ENCODE measurements around the gene RGS7BP. TPM values are rescaled to one million over a fixed set of nuclear protein-coding genes. Genes with fewer than 3 reads are reported as not detected.

The RGS7BP gene
- total RNA-seq, 2 donors from 2014 or later: 24.3 to 31.1 TPM

DNA sequence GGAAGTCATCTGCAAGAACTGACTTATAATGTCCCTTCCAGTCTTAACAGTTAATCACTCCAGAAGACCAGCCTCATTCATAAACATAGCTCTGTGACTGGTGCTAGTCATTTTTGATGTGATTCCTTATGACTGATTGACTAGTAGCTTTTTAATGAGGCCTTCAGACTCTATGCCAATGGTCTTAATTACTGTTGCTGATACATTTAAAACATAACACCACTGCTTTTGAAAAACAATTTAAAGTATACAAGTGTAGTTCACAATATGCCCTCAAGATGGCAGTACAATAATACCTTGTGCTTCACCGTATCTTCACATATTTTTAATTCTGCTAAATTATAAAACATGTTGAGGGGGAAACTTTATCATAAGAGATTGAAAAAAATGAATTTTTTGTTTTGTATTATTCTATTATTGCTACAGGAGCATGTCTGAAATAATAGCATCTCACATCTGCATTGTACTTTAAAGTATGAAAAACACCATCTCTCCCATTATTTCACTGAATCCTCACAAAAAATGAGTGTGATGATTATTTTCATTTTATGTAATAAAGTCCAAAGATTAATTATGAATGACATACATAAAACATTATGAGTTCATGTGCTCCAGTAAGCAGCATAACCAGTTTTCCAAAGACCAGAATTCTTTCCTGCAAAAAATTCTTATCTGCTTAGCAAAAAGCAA is 129.3 kb downstream of the RGS7BP start:
- Histone ChIP-seq H3K4me3 (no peak overlapping the region), H3K27me3 (replicated peaks; ENCODE audit: insufficient read depth) (no peaks in the 10 kb centered on the region), H3K4me1 (ENCODE audit: control insufficient read depth in 1 of 2, low read depth in 2 of 2) (no peaks in the 10 kb centered on the region), H3K9me3 (no peaks in the 10 kb centered on the region), H3K27ac (no peak overlapping the region), H3K36me3 (no peaks in the 10 kb centered on the region)
- ATAC-seq (ENCODE audit: insufficient number of reproducible peaks, low FRiP score, low read depth) (no peak), DNase-seq (ENCODE audit: low spot score) (no peak)
- TF ChIP-seq, protein P1, sequence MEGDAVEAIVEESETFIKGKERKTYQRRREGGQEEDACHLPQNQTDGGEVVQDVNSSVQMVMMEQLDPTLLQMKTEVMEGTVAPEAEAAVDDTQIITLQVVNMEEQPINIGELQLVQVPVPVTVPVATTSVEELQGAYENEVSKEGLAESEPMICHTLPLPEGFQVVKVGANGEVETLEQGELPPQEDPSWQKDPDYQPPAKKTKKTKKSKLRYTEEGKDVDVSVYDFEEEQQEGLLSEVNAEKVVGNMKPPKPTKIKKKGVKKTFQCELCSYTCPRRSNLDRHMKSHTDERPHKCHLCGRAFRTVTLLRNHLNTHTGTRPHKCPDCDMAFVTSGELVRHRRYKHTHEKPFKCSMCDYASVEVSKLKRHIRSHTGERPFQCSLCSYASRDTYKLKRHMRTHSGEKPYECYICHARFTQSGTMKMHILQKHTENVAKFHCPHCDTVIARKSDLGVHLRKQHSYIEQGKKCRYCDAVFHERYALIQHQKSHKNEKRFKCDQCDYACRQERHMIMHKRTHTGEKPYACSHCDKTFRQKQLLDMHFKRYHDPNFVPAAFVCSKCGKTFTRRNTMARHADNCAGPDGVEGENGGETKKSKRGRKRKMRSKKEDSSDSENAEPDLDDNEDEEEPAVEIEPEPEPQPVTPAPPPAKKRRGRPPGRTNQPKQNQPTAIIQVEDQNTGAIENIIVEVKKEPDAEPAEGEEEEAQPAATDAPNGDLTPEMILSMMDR (IDR thresholded peaks at IDR 0.05): peak; percentile 84

DNA sequence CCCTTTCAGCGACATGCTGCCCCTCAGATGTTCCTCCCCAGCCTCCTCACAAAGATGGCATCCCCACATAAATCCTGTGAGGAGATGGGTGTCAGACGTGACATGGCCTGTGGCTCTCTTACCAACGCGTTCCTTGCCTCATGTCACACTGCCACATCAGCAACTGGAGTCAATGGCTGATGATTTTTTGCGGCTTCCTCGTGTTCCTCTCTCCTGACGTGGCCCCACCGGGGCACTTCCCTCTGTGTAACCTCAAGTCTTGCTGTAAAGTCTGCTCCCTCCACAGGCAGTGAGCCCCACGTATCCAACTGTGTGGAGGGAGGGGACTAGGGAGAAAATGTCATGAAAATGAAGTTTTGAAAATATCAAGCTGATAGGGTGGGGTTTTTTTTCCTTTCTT is 131.3 kb downstream of the RGS7BP start:
- no peaks in the 10 kb centered on the region for H3K36me3 ChIP-seq
- no peaks in the 10 kb centered on the region for H3K27me3 ChIP-seq (replicated peaks; ENCODE audit: insufficient read depth)
- H3K4me1 ChIP-seq (ENCODE audit: control insufficient read depth in 1 of 2, low read depth in 2 of 2): no peaks in the 10 kb centered on the region
- H3K4me3 ChIP-seq: no peak overlapping the region
- no peak overlapping the region for H3K27ac ChIP-seq
- no peaks in the 10 kb centered on the region for H3K9me3 ChIP-seq
- DNase-seq (ENCODE audit: low spot score): no peak
- ATAC-seq (ENCODE audit: insufficient number of reproducible peaks, low FRiP score, low read depth): no peak
- TF ChIP-seq, protein P1 (IDR thresholded peaks at IDR 0.05): no peak

DNA sequence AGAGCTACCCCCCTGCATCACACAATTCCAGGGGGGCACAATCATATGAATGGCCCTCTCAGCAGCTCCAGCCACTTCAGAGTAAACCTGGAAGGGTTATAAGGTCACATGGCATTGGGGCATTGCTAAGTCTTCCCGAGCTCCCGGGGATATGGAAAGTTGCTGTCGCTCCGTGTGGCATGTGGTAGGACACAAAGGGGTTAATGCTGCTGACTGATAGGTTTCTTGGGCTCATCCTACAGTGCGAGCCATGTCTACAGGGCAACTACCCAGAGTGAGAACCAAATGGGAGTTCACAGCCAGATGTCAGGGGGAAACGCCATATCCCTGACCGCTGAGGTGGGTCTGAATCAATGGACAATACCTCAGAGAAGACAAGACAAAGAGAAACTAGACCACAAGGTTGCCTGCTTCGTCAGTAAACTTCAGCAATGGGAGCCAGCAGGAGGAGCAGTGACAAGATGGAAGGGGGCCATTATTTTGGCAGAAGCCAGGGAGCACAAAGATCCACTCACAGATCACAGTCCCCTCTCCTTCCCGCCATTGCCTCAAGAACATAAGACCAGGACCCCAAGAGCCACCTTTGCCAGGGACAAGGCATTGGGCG is 132.1 kb downstream of the RGS7BP start:
- Histone ChIP-seq H3K4me1 (ENCODE audit: control insufficient read depth in 1 of 2, low read depth in 2 of 2) (no peaks in the 10 kb centered on the region), H3K4me3 (no peak overlapping the region), H3K27ac (no peak overlapping the region), H3K36me3 (no peaks in the 10 kb centered on the region), H3K27me3 (replicated peaks; ENCODE audit: insufficient read depth) (no peaks in the 10 kb centered on the region), H3K9me3 (no peaks in the 10 kb centered on the region)
- DNase-seq (ENCODE audit: low spot score): no peak
- TF ChIP-seq, protein P1 (IDR thresholded peaks at IDR 0.05): no peak
- ATAC-seq (ENCODE audit: insufficient number of reproducible peaks, low FRiP score, low read depth): no peak

DNA sequence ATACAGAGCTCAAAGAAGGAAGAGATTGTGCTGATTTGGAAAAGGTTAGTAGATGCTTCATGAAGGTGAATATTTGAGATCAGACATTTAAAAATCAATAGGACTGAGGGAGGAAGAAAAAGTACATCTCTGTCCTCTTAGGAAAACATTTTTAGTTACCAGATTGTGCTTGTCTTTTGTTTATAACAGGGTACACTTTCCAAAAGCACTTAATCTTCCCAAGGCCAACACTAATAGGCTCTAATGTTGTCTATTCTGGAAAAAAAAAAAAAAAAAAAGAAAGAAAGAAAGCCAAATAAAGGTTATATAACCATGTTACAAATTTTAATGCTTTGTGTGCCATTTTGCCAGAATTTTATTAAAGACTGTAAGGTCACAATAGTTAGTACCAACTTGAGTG is 139.0 kb downstream of the RGS7BP start:
- Histone ChIP-seq H3K27me3 (replicated peaks; ENCODE audit: insufficient read depth) (no peaks in the 10 kb centered on the region), H3K9me3 (no peaks in the 10 kb centered on the region), H3K4me3 (no peak overlapping the region), H3K4me1 (ENCODE audit: control insufficient read depth in 1 of 2, low read depth in 2 of 2) (no peaks in the 10 kb centered on the region), H3K27ac (no peak overlapping the region), H3K36me3 (no peaks in the 10 kb centered on the region)
- TF ChIP-seq, protein P1 (IDR thresholded peaks at IDR 0.05): no peak
- DNase-seq (ENCODE audit: low spot score) (no peak), ATAC-seq (ENCODE audit: insufficient number of reproducible peaks, low FRiP score, low read depth) (no peak)

DNA sequence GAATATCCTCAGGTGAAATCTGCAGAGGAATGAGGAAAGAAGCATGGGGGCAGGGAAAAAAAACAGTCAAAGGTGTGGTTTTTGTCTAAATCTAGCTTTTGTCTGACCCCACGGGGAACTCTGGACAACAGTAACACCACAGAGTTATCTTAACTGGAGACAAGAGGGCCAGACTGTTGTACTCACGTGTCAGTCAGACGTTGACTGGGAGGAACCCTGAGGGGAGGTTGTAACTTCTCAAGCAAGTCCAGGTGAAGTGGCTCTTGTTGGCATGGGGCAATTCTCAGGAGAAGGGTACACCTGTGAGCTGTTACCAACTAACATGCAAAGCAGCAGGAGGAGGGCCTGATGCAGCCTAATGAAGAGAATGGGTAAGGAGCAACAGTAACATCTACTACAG is 140.4 kb downstream of the RGS7BP start:
- Histone ChIP-seq H3K9me3 (no peaks in the 10 kb centered on the region), H3K27me3 (replicated peaks; ENCODE audit: insufficient read depth) (no peaks in the 10 kb centered on the region), H3K36me3 (no peaks in the 10 kb centered on the region), H3K4me1 (ENCODE audit: control insufficient read depth in 1 of 2, low read depth in 2 of 2) (no peaks in the 10 kb centered on the region), H3K27ac (no peak overlapping the region), H3K4me3 (no peak overlapping the region)
- ATAC-seq (ENCODE audit: insufficient number of reproducible peaks, low FRiP score, low read depth) (no peak), DNase-seq (ENCODE audit: low spot score) (no peak)
- TF ChIP-seq, protein P1 (IDR thresholded peaks at IDR 0.05): no peak

Measured in thoracic aorta (tissue), 2 donors.